GM20431 (cell line): ENCODE measurements around the gene RNF213.

Experiments
- in situ Hi-C: fragments of 300-500 bp; cut with MseI, MboI; formaldehyde crosslinking; loops from one replicate; pipeline ENCODE4 v1.15.0; 2020; ENCODE audit warnings: low sequenced_read_pairs; ENCODE audit not compliant: unreplicated experiment

Gene RNF213

DNA sequence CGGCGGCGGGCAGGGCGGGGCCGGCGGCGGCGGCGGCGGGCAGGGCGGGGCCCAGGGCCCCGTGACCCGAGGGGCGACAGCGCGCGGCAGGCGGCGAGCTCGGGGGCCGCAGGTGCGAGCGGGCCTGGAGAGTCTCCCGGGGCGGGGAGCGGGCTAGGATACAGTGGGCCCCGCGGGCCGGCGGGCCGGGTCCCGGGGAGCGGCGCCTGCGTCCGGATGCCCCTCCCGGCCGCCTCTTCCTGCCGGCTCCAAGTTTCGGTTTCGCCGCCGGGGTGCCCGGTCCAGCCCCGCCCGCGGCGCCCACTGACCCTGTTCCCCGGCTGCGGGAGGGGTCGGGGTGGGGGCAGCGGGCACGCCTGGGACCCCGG lies at the start of gene RNF213:
Gene RNF213 (plus strand): TSS at position 62 of the 368 bp plus-strand sequence. CDS start 2,830 bp downstream, outside the sequence.
- in situ Hi-C loops = no loop called here

- in situ Hi-C loops = no loop called here
These were observed 48.5 kb upstream of the RNF213 start for GRCh38 chr17:80212109-80212508.

DNA sequence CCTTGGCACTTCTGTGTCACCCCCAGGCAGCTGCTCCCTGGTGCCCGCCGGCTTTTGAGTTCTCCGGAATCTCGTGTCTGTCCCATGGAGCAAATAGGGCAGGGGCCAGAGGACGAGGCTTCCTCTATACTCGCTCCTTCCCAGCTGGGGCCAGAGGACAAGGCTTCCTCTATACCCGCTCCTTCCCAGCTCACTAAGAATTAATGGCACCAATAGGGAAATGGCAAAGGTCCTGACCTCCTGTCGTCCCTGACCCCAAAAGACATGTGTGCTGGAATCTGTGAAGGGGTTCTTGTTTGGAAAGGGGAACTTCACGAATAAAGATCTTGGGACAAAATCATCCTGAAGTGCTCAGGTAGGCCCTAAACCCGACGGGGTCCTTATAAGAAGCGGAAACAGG lies 48.1 kb upstream of the RNF213 start:
- in situ Hi-C loops = no loop called here

- in situ Hi-C loops = no loop called here
These were observed 47.5 kb upstream of the RNF213 start for GRCh38 chr17:80212962-80213642.

DNA sequence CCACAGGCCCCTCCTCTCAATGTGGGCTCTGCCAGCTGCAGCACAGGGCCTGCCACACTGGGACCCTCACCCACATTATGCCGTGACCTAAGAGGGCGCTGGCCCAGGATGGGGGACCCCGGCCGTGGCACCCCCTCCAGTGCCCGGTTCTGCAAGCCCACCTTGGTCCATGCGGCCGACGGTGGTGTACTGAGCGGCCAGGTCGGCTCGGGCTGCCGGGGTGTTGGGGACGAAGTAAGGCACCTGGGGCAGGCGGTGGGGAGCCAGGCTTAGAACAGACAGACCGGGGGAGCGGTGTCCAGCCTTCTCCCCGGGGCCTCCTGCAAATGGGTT lies 47.0 kb upstream of the RNF213 start:
- in situ Hi-C loops = no loop called here

DNA sequence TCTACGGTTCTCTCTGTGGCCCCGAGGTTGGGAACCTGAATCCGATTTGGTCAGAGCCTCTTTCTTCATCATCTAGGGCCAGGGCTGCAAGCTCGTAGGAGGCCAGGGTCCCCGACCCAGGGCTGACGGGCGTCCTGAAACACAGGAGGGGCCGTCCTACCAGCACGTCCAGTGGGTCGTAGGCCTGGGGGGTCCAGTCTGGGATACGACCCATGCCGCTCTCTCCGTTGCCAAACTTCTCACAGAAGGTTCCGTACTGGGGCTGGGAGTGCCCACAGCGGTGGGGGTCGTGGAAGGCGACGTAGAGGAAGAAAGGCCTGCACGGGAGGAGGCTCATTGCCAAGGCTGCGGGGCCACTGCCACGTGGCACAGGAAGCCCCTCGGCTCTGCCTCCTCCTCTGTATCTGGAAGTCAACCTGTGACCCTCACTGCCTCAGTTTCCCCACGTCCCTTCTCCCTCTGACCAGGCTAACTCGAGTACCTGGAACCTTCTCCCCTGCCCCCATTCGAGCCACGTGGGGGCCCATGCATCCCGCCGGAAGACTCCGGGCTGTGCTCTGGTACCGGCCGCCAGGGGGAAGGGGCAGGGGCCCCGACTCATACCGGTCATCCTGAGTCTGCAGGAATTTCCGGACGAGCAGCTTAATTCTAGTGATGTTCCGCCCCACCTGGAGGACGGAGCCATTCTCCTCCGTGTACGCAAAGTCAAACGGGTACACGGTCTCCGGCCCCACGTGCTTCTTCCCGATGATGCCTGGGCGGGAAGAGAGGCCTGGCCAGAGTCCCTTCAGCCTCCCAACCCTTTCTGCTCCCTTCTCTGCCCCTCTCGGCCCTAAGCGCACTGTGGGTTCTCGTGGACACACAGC lies 46.4 kb upstream of the RNF213 start:
- in situ Hi-C loops = no loop called here

GRCh38 chr17:80214878-80215210 lies 45.8 kb upstream of the RNF213 start:
- in situ Hi-C loops = no loop called here

- in situ Hi-C loops = no loop called here
These were observed 43.9 kb upstream of the RNF213 start for GRCh38 chr17:80216473-80217456.

GRCh38 chr17:80217703-80218362 lies 42.8 kb upstream of the RNF213 start:
- in situ Hi-C loops = no loop called here

DNA sequence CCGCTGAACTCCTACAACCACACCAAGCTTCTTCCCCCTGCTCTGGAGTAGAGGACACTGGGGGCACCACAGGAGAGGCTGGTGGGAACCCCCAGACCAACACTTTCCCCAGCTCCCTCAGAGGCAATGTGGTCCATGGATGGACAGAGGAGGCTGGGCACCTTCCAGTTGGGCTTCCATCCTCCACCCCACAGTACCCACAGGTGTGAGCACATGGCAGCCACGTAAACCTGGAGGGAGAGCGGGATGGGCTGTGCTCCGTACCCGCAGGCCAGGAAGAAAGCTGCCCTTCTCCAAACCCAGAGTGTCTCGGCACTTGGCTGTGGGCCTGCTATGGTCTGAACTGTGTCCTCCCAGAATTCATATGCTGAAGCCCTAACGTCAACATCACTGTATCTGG lies 42.3 kb upstream of the RNF213 start:
- in situ Hi-C loops = no loop called here

GRCh38 chr17:80219013-80219762 lies 41.5 kb upstream of the RNF213 start:
- in situ Hi-C loops = no loop called here

GRCh38 chr17:80219763-80220053 lies 40.9 kb upstream of the RNF213 start:
- in situ Hi-C loops = no loop called here

DNA sequence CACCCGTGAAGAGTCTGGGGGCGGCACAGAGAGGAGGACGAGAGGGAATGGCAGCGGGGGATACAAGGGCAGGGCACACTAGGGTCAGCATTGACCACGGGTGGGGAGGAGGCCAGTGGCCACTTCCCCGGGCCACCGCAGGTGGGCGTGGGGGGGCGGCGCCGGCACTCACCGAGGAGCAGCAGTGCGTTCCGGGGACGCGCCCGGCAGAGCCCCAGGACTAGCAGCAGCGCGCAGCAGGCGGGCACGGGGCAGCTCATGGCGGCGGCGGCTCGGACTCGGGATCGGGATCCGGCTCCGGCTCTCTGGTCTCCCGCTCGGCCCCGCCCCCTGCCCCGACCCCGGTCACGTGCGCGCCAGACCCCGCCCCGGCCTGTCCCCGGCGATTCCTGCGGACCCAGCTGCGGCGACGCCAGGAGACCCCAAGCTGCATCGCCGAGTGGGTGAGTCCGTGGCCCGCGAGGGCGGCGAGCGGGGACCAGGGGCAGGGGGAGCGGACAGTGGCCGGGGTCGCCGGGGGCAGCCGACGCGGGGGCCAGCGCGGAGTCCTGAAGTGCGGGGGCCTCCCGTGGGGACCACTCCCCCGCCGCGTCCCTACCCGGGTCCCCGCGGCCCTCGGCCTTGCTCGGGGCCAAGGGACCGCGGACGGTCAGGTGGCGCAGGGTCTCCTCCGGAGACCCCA lies 40.5 kb upstream of the RNF213 start, which contains the start of the genes SGSH and SLC26A11:
Gene SGSH (minus strand): TSS at position 280 of the 682 bp plus-strand sequence. CDS start 20 bp downstream, at position 260.
Gene SLC26A11 (plus strand): TSS at position 374 of the 682 bp plus-strand sequence. CDS start 1,134 bp downstream, outside the sequence.
- in situ Hi-C loops = no loop called here

GRCh38 chr17:80220736-80221215 lies 39.9 kb upstream of the RNF213 start:
- in situ Hi-C loops = no loop called here

DNA sequence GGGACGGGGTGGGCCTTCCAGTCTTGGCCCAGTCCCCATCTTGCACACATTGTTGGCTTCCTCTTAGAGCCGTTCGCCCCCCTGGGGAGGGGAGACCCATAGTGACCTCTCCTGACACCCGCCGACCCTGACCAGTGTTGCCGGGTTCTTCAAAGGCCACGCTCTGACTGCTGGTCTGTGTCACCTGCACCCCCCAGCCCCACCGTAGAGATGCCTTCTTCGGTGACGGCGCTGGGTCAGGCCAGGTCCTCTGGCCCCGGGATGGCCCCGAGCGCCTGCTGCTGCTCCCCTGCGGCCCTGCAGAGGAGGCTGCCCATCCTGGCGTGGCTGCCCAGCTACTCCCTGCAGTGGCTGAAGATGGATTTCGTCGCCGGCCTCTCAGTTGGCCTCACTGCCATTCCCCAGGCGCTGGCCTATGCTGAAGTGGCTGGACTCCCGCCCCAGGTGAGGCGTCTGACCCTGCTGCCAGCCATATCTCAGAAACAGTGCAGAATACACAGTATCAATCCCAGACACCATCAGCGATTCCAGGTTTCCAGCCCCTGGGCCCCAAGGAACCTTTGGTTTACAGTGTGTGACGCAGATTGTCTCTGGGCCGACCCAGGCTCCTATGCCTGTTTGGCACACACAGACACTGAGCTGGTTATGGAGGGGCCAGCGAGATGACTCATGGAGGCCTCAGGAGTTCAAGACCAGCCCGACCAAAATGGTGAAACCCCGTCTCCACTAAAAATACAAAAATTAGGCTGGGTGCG lies 39.1 kb upstream of the RNF213 start:
- in situ Hi-C loops = no loop called here

- in situ Hi-C loops = no loop called here
These were observed 38.1 kb upstream of the RNF213 start for GRCh38 chr17:80222376-80223141.

DNA sequence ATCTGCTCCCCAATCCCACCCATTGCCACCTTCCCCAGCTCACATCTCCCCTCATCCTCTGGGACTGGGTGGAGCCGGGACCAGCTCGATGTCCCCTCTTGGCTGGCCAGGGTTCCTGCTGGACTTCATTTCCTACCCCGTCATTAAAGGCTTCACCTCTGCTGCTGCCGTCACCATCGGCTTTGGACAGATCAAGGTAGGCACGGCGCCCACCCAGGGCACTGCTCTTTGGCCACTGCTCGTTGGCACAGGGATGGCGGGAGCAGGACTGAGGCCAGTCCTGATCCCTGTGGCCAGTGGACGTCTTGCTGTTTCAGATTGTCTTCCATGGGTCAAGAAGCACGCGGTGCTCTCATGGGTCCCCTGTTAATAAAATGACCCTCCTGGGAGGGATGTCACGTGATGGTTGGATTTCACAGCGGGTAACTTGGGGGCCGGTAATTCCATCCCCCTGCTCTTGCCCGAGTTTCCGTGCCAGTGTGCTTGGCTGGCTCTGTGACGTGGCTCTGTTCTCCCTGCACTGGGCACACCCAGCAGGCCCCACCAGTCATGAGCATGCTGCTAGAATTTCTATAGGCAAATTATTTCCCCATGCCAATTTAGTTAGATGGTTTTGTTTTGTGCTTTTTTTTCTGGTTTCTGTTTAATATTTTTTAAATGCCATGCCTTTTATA lies 37.4 kb upstream of the RNF213 start:
- in situ Hi-C loops = no loop called here
